HepG2 (cell line): ENCODE measurements around the gene TAS2R8. TPM values are rescaled to one million over a fixed set of nuclear protein-coding genes. Genes with fewer than 3 reads are reported as not detected.

Experiments
- ATAC-seq: fragments of 200-7000 bp; cut with Tn5 transposase; 3 replicates; pipeline ENCODE4 v1.9.1; 2020; ENCODE audit warnings: mild to moderate bottlenecking, moderate library complexity
- BruUV-seq: library from RNA; stranded (reverse); fragments of 400-500 nt; replicated peaks from 2 replicates; lab custom pipeline; 2021; lab: Mats Ljungman, UMichigan
- CTCF ChIA-PET: fragments of 300-600 bp; formaldehyde crosslinking; extraction: SDS; loops from one replicate; lab custom pipeline; 2021; ENCODE audit warnings: low total read pairs, inconsistent platforms, low intra/inter-chr PET ratio; lab: Yijun Ruan, JAX
- POLR2A ChIA-PET: fragments of 350-600 bp; sonication (Branson Sonifier 250); formaldehyde crosslinking; loops from one replicate; lab custom pipeline; 2020; ENCODE audit warnings: antibody characterized with exemption, inconsistent platforms; lab: Yijun Ruan, JAX
- DNase-seq: peaks from one replicate; pipeline ENCODE4 v3.0.0-alpha.2; 2015; ENCODE audit warnings: low spot score
- FAIRE-seq: peaks from 3 replicates; lab custom pipeline; 2011; peaks lifted over from hg19 to GRCh38; lab: Jason Lieb, UNC
- H2AFZ ChIP-seq: one replicate; pipeline ENCODE4 v1.6.1; 2011; ENCODE audit warnings: low read length, inconsistent platforms
- H3K27ac ChIP-seq: fragments of 300-600 bp; 3 replicates; pipeline ENCODE4 v1.8.0; 2011; ENCODE audit warnings: mixed run types, mild to moderate bottlenecking, mixed read lengths, low read length, inconsistent platforms; ENCODE audit not compliant: insufficient read depth; ENCODE audit errors: extremely low read length
- H3K27me3 ChIP-seq, 2 experiments: fragments of 200-600 bp in 1 of 2; 2 replicates in 1 of 2; 3 replicates in 1 of 2; pipeline versions ENCODE4 v1.6.0 to v1.8.0; 2011; ENCODE audit warnings: low read length in 2 of 2, mild to moderate bottlenecking in 2 of 2, moderate library complexity in 2 of 2, inconsistent platforms in 1 of 2; ENCODE audit not compliant: insufficient read depth in 2 of 2, control insufficient read depth in 1 of 2
- H3K36me3 ChIP-seq, 2 experiments: fragments of 200-600 bp in 1 of 2; replicated peaks in 1 of 2; 2 replicates in 1 of 2; 3 replicates in 1 of 2; pipeline versions ENCODE4 v1.5.1 to v1.8.0; 2011; ENCODE audit warnings: low read length in 2 of 2, inconsistent platforms in 1 of 2; ENCODE audit not compliant: insufficient read depth in 2 of 2, control insufficient read depth in 1 of 2
- H3K4me1 ChIP-seq: 2 replicates; pipeline ENCODE4 v1.5.1; 2012; ENCODE audit warnings: low read length, inconsistent platforms; ENCODE audit not compliant: insufficient read depth
- H3K4me2 ChIP-seq: 2 replicates; pipeline ENCODE4 v1.6.0; 2011; ENCODE audit warnings: low read depth, low read length, inconsistent platforms
- H3K4me3 ChIP-seq, 3 experiments: fragments of 200-600 bp in 1 of 3; sonication (generic), shearing (Covaris generic) in 1 of 3; replicated peaks in 1 of 3; 2 replicates each; pipeline ENCODE4 v1.5.1; 2011 to 2016; ENCODE audit warnings: low read length in 3 of 3, inconsistent platforms in 2 of 3, low read depth in 2 of 3, mild to moderate bottlenecking in 2 of 3, control low read depth in 1 of 3, mixed read lengths in 1 of 3; ENCODE audit not compliant: insufficient read depth in 1 of 3
- H3K79me2 ChIP-seq: one replicate; pipeline ENCODE4 v1.6.1; 2011; ENCODE audit warnings: low read length, inconsistent platforms; ENCODE audit not compliant: insufficient read depth
- H3K9ac ChIP-seq: 2 replicates; pipeline ENCODE4 v1.6.0; 2011; ENCODE audit warnings: mild to moderate bottlenecking, low read depth, low read length, inconsistent platforms; ENCODE audit not compliant: insufficient read depth
- H3K9me3 ChIP-seq: 2 replicates; pipeline ENCODE4 v1.5.1; 2012; ENCODE audit warnings: mild to moderate bottlenecking, low read length
- H4K20me1 ChIP-seq: 2 replicates; pipeline ENCODE4 v1.6.0; 2011; ENCODE audit warnings: inconsistent platforms, mild to moderate bottlenecking, low read length, moderate library complexity; ENCODE audit not compliant: insufficient read depth
- HHEX ChIP-seq: IDR thresholded peaks from 2 replicates; pipeline ENCODE4 v1.6.1; 2016; ENCODE audit warnings: control low read depth
- NFIC ChIP-seq: IDR thresholded peaks from 2 replicates; pipeline ENCODE4 v1.6.1; 2012; ENCODE audit warnings: mild to moderate bottlenecking, low read length, inconsistent platforms
- ZNF749 ChIP-seq: sonication (generic); formaldehyde crosslinking; IDR thresholded peaks from 2 replicates; pipeline ENCODE4 v1.8.0; 2022; ENCODE audit warnings: mild to moderate bottlenecking, missing genetic modification reagents, moderate library complexity, borderline replicate concordance
- ZNF788 ChIP-seq: sonication (generic); formaldehyde crosslinking; IDR thresholded peaks from 2 replicates; pipeline ENCODE4 v1.5.0; 2020; ENCODE audit warnings: mild to moderate bottlenecking, missing genetic modification reagents, borderline replicate concordance
- WGBS: methylation state at CpG from one replicate; pipeline ENCODE4 v1.1.6; 2017; ENCODE audit warnings: low lambda C conversion rate; 5-methylcytosine and 5-hydroxymethylcytosine counted together
- in situ Hi-C: cut with HindIII; loops from 2 replicates; pipeline ENCODE4 v1.10.0; 2017; ENCODE audit warnings: low pct_unique_long_range_greater_than_20kb; ENCODE audit not compliant: extremely low pct_ligation_motif_present
- intact Hi-C: fragments of 100-400 bp; cut with micrococcal nuclease; formaldehyde crosslinking; loops from one replicate; pipeline ENCODE4 v1.10.0; 2022; ENCODE audit not compliant: unreplicated experiment
- polyA plus RNA-seq, 8 experiments: library from polyadenylated mRNA; depleted of rRNA in 3 of 8; stranded (reverse) in 7 of 8; unstranded in 1 of 8; fragments of >200 nt; fragmentation: Illumina TruSeq in 4 of 8; extraction: Trizol in 4 of 8; gene quantifications; 2 replicates each; pipeline versions ENCODE4 v1.2.1 to v1.2.3, GENCODE V29; 2011 to 2016; ENCODE audit warnings: low read depth in 4 of 8, missing spikeins in 1 of 8, mixed read lengths in 1 of 8; ENCODE audit not compliant: insufficient read depth in 1 of 8
- small RNA-seq, 3 experiments: library from RNA; depleted of rRNA; stranded (forward); fragments of <200 nt; gene quantifications; one replicate each; pipeline ENCODE3, GENCODE V24; 2012; ENCODE audit warnings: low read depth in 2 of 3, low replicate concordance in 1 of 3; ENCODE audit not compliant: insufficient read length in 3 of 3, insufficient read depth in 2 of 3
- total RNA-seq, 5 experiments: library from RNA; depleted of rRNA; stranded (reverse); fragments of >200 nt; fragmentation: Illumina TruSeq; extraction: Trizol; gene quantifications; 2 replicates each; pipeline ENCODE4 v1.2.3, GENCODE V29; 2016; ENCODE audit warnings: low read depth in 1 of 5
- TF ChIP-seq, protein P1 (sequence below): sonication (generic); formaldehyde crosslinking; IDR thresholded peaks from 2 replicates; pipeline ENCODE4 v1.5.0; 2020; ENCODE audit warnings: mild to moderate bottlenecking, low read depth, missing genetic modification reagents, borderline replicate concordance
- TF ChIP-seq, protein P2 (sequence below): sonication (generic); formaldehyde crosslinking; IDR thresholded peaks from 2 replicates; pipeline ENCODE4 v1.4.0; 2020; ENCODE audit warnings: missing genetic modification reagents, borderline replicate concordance

Gene TAS2R8
- total and polyA plus RNA-seq, 2 of the 13 experiments (the other 11 are each of a cell fraction or from before 2014, with no cell fraction given), result 0.09 TPM; not detected in 1

DNA sequence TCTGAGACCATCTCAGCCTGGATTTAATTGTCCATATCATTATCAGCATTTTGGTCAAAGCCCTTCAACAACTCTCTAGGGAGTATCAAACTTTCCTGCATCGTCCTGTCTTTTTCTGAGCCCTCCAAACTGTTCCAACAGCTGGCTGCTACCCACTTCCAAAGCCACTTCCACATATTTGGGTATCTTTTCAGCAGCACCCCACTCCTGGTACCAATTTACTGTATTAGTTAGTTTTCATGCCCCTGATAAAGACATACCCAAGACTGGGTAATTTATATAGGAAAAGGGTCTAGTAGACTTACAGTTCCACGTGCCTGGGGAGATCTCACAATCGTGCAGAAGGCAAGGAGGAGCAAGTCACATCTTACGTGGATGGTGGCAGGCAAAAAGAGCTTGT, 50.9 kb downstream of the TAS2R8 start:
- no peak for FAIRE-seq
- no peak overlapping the region for H3K9ac ChIP-seq
- BruUV-seq, result no TSS peak

More for the DNA sequence above, 50.9 kb downstream of the TAS2R8 start:
- intact Hi-C loops, result no loop called here
- ATAC-seq (no peak), DNase-seq (no peak)
- no peaks in the 10 kb centered on the region for H3K27me3 ChIP-seq
- peaks cover 16% of the 10 kb centered on the region for H3K9me3 ChIP-seq
- no peak overlapping the region for H2AFZ ChIP-seq
- 16% methylated on average over 4 of the region's 4 CpGs for WGBS
- POLR2A ChIA-PET, result no interaction called here
- H4K20me1 ChIP-seq, result no peaks in the 10 kb centered on the region
- TF ChIP-seq HHEX (CRISPR knock-in tag), result no peak
- TF ChIP-seq, protein P1, sequence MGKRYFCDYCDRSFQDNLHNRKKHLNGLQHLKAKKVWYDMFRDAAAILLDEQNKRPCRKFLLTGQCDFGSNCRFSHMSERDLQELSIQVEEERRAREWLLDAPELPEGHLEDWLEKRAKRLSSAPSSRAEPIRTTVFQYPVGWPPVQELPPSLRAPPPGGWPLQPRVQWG (CRISPR knock-in tag), result no peak
- TF ChIP-seq ZNF749, result no peak
- TF ChIP-seq ZNF788 (CRISPR knock-in tag), result no peak
- TF ChIP-seq, protein P2, sequence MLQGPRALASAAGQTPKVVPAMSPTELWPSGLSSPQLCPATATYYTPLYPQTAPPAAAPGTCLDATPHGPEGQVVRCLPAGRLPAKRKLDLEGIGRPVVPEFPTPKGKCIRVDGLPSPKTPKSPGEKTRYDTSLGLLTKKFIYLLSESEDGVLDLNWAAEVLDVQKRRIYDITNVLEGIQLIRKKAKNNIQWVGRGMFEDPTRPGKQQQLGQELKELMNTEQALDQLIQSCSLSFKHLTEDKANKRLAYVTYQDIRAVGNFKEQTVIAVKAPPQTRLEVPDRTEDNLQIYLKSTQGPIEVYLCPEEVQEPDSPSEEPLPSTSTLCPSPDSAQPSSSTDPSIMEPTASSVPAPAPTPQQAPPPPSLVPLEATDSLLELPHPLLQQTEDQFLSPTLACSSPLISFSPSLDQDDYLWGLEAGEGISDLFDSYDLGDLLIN, result no peak
- no peak for TF ChIP-seq NFIC
- TF ChIP-seq, all 625 proteins: peak for 0
- Histone ChIP-seq H3K27ac (no peak overlapping the region), H3K36me3 (no peaks in the 10 kb centered on the region), H3K4me1 (no peaks in the 10 kb centered on the region), H3K79me2 (no peaks in the 10 kb centered on the region), H3K4me3 (no peak overlapping the region), H3K4me2 (no peak overlapping the region)
- in situ Hi-C loops, result no loop called here
- CTCF ChIA-PET, result no interaction called here

Small RNA genes within 50 kb of the gene (small RNA-seq; reads per million reads assigned to genes)
- 0 reads per million in 3 experiments for gene PRR4

Other genes starting within 250 kb of the TAS2R8 start
- gene MAGOHB, start 193.7 kb downstream of the TAS2R8 start, total RNA-seq (2016; rRNA removed; fragmentation: Illumina TruSeq; extraction: Trizol), result 49.8 and 84.5 TPM in 2 replicates
- 5.3 and 7.0 TPM in 2 replicates for gene MAGOHB, start 193.7 kb downstream of the TAS2R8 start, polyA plus RNA-seq (2011; rRNA removed)
- not detected in 2 replicates for gene STYK1, start 133.2 kb downstream of the TAS2R8 start, total RNA-seq (2016; rRNA removed; fragmentation: Illumina TruSeq; extraction: Trizol)
- gene STYK1, start 133.2 kb downstream of the TAS2R8 start, polyA plus RNA-seq (2011; rRNA removed), result not detected in 2 replicates
- gene YBX3, start 84.0 kb downstream of the TAS2R8 start, total RNA-seq (2016; rRNA removed; fragmentation: Illumina TruSeq; extraction: Trizol), result 62.6 and 77.5 TPM in 2 replicates
- gene YBX3, start 84.0 kb downstream of the TAS2R8 start, polyA plus RNA-seq (2011; rRNA removed), result 99.6 and 107 TPM in 2 replicates
- gene TAS2R7, start 4.7 kb downstream of the TAS2R8 start, total RNA-seq (2016; rRNA removed; fragmentation: Illumina TruSeq; extraction: Trizol), result not detected in 2 replicates
- gene TAS2R7, start 4.7 kb downstream of the TAS2R8 start, polyA plus RNA-seq (2011; rRNA removed), result not detected in 2 replicates
- 0.11 TPM in 1 of 2 replicates, not detected in the other for gene TAS2R9, start 2.9 kb upstream of the TAS2R8 start, total RNA-seq (2016; rRNA removed; fragmentation: Illumina TruSeq; extraction: Trizol)
- gene TAS2R9, start 2.9 kb upstream of the TAS2R8 start, polyA plus RNA-seq (2011; rRNA removed), result not detected in 2 replicates
- 1.00 TPM in 1 of 2 replicates, not detected in the other for gene TAS2R10, start 19.1 kb upstream of the TAS2R8 start, total RNA-seq (2016; rRNA removed; fragmentation: Illumina TruSeq; extraction: Trizol)
- 0.98 and 1.1 TPM in 2 replicates for gene TAS2R10, start 19.1 kb upstream of the TAS2R8 start, polyA plus RNA-seq (2011; rRNA removed)
- 1.2 and 2.3 TPM in 2 replicates for gene PRR4, start 42.2 kb upstream of the TAS2R8 start, total RNA-seq (2016; rRNA removed; fragmentation: Illumina TruSeq; extraction: Trizol)
- 5.4 and 6.0 TPM in 2 replicates for gene PRR4, start 42.2 kb upstream of the TAS2R8 start, polyA plus RNA-seq (2011; rRNA removed)
- gene PRH1, start 77.0 kb upstream of the TAS2R8 start, total RNA-seq (2016; rRNA removed; fragmentation: Illumina TruSeq; extraction: Trizol), result 5.5 and 18.8 TPM in 2 replicates
- 5.3 and 6.4 TPM in 2 replicates for gene PRH1, start 77.0 kb upstream of the TAS2R8 start, polyA plus RNA-seq (2011; rRNA removed)
- 0.46 and 1.3 TPM in 2 replicates for gene TAS2R13, start 102.3 kb upstream of the TAS2R8 start, total RNA-seq (2016; rRNA removed; fragmentation: Illumina TruSeq; extraction: Trizol)
- gene TAS2R13, start 102.3 kb upstream of the TAS2R8 start, polyA plus RNA-seq (2011; rRNA removed), result 0.27 and 0.33 TPM in 2 replicates
- 0.24 TPM in 1 of 2 replicates, not detected in the other for gene PRH2, start 122.0 kb upstream of the TAS2R8 start, total RNA-seq (2016; rRNA removed; fragmentation: Illumina TruSeq; extraction: Trizol)
- gene PRH2, start 122.0 kb upstream of the TAS2R8 start, polyA plus RNA-seq (2011; rRNA removed), result 0.48 and 1.3 TPM in 2 replicates
- gene TAS2R14, start 132.0 kb upstream of the TAS2R8 start, total RNA-seq (2016; rRNA removed; fragmentation: Illumina TruSeq; extraction: Trizol), result 0.32 and 2.3 TPM in 2 replicates
- gene TAS2R14, start 132.0 kb upstream of the TAS2R8 start, polyA plus RNA-seq (2011; rRNA removed), result 0.86 and 1.1 TPM in 2 replicates
- 0.28 and 2.2 TPM in 2 replicates for gene TAS2R50, start 179.6 kb upstream of the TAS2R8 start, total RNA-seq (2016; rRNA removed; fragmentation: Illumina TruSeq; extraction: Trizol)
- 0.17 and 0.46 TPM in 2 replicates for gene TAS2R50, start 179.6 kb upstream of the TAS2R8 start, polyA plus RNA-seq (2011; rRNA removed)
- gene TAS2R20, start 191.0 kb upstream of the TAS2R8 start, total RNA-seq (2016; rRNA removed; fragmentation: Illumina TruSeq; extraction: Trizol), result 0.48 and 2.9 TPM in 2 replicates
- gene TAS2R20, start 191.0 kb upstream of the TAS2R8 start, polyA plus RNA-seq (2011; rRNA removed), result 0.54 and 0.57 TPM in 2 replicates
- gene TAS2R19, start 215.3 kb upstream of the TAS2R8 start, total RNA-seq (2016; rRNA removed; fragmentation: Illumina TruSeq; extraction: Trizol), result 0.88 and 5.3 TPM in 2 replicates
- gene TAS2R19, start 215.3 kb upstream of the TAS2R8 start, polyA plus RNA-seq (2011; rRNA removed), result 0.30 and 0.62 TPM in 2 replicates
- 1.0 and 6.5 TPM in 2 replicates for gene TAS2R31, start 224.1 kb upstream of the TAS2R8 start, total RNA-seq (2016; rRNA removed; fragmentation: Illumina TruSeq; extraction: Trizol)
- gene TAS2R31, start 224.1 kb upstream of the TAS2R8 start, polyA plus RNA-seq (2011; rRNA removed), result 0.60 and 0.96 TPM in 2 replicates